DOHH2 (cell line): ENCODE results near the gene KCNA3.

Experiments used
- EZH2phosphoT487 ChIP-seq: fragments of 200-600 bp; sonication (generic); IDR thresholded peaks from 2 replicates; pipeline ENCODE4 v1.6.1; 2017; ENCODE audit warnings: borderline replicate concordance, mild to moderate bottlenecking, antibody characterized with exemption, low read length, moderate library complexity, mixed read lengths
- TF ChIP-seq, protein P1 (sequence below): fragments of 200-600 bp; sonication (generic); IDR thresholded peaks from one replicate; pipeline ENCODE4 v1.5.1; 2014; ENCODE audit warnings: antibody characterized with exemption, mild to moderate bottlenecking, low read depth, low read length; ENCODE audit not compliant: poor library complexity, severe bottlenecking

DNA sequence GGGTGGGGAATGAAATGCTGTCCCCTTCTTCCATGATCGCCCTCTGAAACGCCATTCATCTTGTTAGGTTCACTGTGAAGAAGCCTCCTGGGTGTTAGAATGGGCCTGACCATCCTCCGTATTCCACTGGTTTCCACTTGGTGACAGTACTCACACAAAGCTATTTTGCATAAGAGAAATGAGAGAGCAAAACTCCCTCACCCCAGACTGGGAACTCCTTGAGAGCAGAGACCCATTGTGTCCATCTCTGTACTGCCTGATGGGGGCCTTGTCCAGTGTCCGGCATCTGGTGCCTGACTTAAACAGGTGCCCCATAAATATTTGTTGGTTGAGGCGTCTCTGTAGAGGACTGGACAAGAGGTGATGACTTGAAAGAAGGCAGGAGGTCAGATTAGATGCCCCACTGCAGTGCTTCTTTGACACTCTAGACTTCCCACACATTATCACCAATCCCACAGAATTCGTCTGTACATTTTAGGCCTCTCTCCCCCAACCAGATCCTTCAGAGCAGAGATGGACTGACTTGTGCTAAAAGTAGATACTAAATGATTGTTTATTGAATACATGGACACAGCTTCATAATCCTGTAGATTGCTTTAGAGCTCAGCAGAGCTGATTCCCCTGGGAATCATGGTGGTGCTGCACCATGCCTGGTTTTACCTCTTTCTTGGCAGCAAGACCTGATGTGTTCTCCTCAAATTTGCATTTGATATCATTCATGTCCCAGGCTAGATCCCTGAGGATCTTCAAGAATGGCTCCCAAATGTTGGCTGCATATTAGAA lies 46.2 kb downstream of the KCNA3 start:
- TF ChIP-seq, protein P1, sequence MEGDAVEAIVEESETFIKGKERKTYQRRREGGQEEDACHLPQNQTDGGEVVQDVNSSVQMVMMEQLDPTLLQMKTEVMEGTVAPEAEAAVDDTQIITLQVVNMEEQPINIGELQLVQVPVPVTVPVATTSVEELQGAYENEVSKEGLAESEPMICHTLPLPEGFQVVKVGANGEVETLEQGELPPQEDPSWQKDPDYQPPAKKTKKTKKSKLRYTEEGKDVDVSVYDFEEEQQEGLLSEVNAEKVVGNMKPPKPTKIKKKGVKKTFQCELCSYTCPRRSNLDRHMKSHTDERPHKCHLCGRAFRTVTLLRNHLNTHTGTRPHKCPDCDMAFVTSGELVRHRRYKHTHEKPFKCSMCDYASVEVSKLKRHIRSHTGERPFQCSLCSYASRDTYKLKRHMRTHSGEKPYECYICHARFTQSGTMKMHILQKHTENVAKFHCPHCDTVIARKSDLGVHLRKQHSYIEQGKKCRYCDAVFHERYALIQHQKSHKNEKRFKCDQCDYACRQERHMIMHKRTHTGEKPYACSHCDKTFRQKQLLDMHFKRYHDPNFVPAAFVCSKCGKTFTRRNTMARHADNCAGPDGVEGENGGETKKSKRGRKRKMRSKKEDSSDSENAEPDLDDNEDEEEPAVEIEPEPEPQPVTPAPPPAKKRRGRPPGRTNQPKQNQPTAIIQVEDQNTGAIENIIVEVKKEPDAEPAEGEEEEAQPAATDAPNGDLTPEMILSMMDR = no peak
- no peak for TF ChIP-seq EZH2phosphoT487
